ENCODE measurements around the gene MCAM.

MCAM gene

DNA sequence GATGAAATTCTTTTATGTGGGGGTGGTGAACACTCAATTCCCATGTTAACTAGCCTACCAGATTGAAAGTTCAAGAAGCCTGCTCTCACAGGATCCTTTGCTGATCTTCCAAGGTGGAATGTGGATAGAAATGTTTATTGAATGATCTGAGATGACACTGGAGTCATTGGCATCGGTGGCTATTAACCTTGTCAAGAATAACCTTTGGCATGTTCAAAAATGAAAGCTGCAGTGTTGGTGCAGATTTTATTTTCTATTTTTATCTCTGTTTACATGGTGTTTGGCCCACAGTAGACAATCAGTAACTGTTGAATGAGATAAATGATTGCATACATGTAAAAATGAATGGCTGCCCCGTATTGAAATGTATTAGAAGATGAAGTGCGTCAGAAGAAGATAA, 19.0 kb downstream of the MCAM start:
- no peak for TF ChIP-seq ZNF274 (IDR thresholded peaks at IDR 0.05; ENCODE audit: low read depth, low read length)
- H3K4me3 ChIP-seq (ENCODE audit: low read length): no peak overlapping the region

DNA sequence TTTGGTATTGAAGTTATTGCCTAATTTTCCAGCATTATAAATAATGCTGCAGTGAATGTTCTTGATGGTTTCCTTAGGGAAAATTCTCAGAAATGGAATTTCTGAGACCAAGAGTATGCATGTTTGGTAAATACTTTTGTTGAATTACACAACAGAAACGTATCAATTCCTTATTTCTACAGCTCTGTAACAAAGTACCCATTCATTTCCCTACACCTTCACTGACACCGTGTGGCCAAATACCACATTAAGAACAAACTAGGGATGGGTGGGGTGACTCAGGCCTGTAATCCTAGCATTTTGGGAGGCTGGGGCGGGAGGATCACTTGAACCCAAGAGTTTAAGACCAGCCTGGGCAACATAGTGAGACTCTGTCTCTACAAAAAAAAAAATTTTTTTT, 21.8 kb downstream of the MCAM start:
- no peak overlapping the region for H3K4me3 ChIP-seq (ENCODE audit: low read length)
- no peak for TF ChIP-seq ZNF274 (IDR thresholded peaks at IDR 0.05; ENCODE audit: low read depth, low read length)

DNA sequence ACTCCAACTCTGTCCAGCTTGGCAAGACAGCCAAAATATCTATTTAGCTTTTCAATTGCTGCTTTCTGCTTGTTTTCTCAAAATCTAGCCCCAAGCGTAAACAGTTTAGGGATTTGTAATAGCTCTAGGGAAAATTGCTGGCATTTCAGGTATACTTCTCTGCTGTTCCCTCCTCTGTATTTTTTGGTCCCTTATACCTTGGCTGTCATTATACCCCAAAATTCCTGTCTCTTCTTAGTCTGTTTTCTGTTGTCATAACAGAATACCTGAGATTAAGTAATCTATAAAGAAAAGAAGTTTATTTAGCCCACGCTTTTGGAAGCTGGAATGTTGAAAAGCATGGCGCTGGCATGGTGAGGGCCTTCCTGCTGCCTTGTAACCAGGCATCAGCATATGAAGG, 23.5 kb downstream of the MCAM start:
- no peak overlapping the region for H3K4me3 ChIP-seq (ENCODE audit: low read length)
- no peak for TF ChIP-seq ZNF274 (IDR thresholded peaks at IDR 0.05; ENCODE audit: low read depth, low read length)

DNA sequence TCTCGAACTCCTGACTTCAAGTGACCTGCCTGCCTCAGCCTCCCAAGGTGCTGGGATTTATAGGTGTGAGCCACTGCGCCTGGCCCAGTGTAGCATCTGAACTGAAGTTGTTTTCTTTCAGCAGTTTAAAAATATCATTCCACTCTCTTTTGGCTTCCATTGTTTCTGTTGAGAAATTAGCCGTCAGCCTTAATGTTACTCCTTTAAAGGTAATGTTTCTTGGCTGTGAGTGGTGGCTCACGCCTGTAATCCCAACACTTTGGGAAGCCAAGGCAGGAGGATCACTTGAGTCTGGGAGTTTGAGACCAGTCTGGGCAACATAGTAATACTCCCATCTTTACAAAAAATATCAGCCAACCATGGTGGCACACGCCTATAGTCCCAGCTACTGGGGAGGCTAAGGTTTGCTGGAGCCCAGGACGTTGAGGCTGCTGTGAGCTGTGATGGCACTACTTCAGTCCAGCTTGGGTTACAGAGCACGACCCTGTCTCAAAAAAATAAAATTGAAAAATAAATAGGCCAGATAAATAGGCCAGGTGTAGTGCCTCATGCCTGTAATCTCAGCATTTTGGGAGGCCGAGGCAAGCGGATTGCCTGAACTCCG, 25.9 kb downstream of the MCAM start:
- H3K4me3 ChIP-seq (ENCODE audit: low read length): no peak overlapping the region
- no peak for TF ChIP-seq ZNF274 (IDR thresholded peaks at IDR 0.05; ENCODE audit: low read depth, low read length)

DNA sequence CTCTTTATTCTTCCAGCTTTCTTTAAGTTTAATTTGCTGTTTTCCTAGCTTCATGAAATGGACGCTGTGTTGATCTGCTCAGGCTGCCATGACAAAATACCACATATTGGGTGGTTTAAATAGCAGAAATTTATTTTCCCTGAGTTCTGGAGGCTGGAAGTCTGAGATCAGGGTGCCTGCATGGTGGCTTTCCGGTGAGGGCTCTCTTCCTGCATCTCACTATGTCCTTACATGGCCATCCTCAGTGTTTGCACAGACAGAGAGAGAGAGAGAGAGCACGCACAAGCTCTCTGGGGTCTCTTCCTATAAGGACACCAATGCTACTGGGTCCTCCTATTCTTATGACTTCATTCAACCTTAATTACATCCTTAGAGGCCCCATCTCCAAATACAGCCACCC, 28.7 kb downstream of the MCAM start:
- no peak for TF ChIP-seq ZNF274 (IDR thresholded peaks at IDR 0.05; ENCODE audit: low read depth, low read length)
- no peak overlapping the region for H3K4me3 ChIP-seq (ENCODE audit: low read length)

DNA sequence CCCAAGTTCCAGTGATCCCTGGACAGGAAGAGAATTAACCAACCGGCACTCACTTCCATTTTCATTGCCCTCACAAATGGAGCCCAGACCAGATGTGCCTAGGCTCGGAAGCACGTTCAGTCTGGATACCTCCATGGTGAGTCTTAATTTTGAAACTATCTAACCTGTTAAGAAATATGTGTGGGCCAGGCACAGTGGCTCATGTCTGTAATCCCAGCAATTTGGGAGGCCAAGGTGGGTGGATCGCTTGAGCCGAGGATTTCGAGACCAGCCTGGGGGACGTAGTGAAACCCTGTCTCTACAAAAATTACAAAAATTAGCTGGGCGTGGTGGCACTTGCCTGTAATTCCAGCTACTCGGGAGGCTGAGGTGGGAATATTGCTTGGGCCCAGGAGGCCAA, 31.5 kb downstream of the MCAM start:
- no peak for TF ChIP-seq ZNF274 (IDR thresholded peaks at IDR 0.05; ENCODE audit: low read depth, low read length)
- no peak overlapping the region for H3K4me3 ChIP-seq (ENCODE audit: low read length)

DNA sequence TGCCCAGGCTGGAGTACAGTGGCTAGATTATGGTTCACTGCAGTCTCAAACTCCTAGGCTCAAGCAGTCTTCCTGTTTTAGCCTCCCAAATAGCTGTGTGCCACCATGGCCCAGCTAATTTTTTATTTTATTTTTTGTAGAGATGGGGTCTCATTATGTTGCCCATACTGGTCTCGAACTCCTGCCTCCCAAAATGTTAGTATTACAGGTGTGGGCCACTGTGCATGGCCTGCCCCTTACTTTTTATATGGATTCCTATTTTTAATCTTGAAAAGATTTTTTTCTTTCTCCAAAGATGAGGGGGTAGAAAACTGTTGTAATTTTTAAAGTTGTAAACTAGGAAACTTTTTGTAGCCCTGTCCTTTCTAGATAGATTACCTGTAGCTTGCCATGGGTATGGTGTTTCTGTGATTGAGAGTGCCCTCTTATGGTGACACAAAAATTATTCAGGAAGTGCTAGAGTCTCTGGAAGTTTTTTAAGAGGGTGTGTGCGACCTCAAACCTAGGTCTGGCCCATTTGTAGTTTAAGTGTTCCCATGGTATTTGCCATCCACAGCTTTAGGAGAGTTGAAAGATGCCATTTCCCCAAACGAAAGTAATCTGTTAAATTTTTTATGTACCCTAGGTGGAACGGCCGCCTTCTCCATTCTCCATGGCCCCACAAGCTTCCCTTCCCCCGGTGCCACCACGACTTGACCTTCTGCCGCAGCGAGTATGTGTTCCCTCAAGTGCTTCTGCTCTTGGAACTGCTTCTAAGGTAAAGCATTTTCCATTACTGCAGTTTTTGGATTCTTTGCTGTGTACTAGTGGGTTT, 32.4 kb downstream of the MCAM start:
- H3K4me3 ChIP-seq (ENCODE audit: low read length): no peak overlapping the region
- no peak for TF ChIP-seq ZNF274 (IDR thresholded peaks at IDR 0.05; ENCODE audit: low read depth, low read length)

DNA sequence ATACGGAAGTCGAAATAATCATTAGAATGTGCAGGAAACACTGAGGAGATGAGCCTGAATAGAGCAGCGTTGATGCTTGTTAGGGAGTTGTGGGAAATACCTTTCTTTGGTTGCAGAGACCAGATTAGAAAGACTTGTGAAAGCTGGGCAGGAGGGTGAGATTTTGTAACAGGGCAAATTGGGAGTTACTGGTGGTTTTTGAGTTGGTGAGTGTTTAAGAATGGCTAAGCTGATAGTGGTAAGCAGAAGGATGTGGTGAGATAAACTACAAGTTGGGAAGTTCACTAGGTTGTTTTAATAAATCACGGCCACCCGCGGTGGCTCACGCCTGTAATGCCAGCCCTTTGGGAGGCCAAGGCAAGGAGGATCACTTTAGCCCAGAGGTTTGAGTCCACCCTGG, 34.4 kb downstream of the MCAM start:
- no peak for TF ChIP-seq ZNF274 (IDR thresholded peaks at IDR 0.05; ENCODE audit: low read depth, low read length)
- H3K4me3 ChIP-seq (ENCODE audit: low read length): no peak overlapping the region

DNA sequence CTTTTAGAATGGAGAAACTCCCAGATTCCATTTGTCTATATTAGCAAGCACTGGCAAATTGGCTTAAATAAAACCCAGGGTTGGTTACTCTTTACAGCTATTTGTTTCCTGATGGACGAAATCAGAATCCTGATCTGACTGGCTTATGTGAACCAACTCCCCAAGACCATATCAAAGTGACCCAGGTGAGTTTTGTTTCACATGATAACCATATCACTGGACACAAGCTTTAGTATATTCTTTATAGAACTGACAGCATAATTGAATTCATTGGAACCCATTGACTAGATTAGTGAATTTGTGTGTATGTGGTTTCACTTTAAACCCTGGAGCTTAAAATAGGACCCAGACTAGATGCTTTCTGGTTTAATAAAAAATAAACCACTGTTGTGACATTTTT, 39.3 kb downstream of the MCAM start:
- TF ChIP-seq ZNF274 (IDR thresholded peaks at IDR 0.05; ENCODE audit: low read depth, low read length): no peak
- no peak overlapping the region for H3K4me3 ChIP-seq (ENCODE audit: low read length)

DNA sequence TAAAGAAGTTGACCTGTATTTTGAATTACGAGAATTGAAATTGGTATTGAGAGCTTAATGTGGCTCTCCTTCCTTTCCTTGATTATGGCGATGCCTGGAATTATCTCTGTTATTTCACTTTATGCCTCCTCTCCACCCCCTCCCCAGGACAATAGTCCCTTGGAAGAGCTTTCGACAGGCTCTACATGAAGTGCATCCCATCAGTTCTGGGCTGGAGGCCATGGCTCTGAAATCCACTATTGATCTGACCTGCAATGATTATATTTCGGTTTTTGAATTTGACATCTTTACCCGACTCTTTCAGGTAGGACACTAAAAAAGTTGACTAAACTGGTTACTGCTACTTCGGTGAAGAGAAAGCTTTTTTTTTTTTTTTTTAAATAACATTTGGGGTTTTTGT, 43.2 kb downstream of the MCAM start:
- TF ChIP-seq ZNF274 (IDR thresholded peaks at IDR 0.05; ENCODE audit: low read depth, low read length): no peak

DNA sequence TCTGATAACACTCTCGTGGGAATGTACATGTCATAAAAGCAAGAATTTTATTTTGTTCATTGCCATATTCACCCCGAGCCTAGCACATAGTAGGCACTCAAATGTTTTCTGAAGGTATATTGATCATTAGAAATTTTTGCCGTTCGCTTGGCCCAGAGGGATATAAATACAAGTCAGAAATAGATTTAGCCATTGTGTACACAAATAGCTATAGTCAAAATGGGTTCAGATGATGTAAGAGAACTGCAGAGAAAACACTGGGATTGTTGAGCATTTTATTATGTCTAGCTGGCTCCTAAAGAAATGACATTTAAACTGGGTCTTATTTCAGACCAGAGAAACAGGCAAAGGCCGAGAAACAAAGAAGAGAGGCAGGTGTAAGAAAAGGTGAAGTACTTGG, 49.3 kb downstream of the MCAM start:
- TF ChIP-seq ZNF274 (IDR thresholded peaks at IDR 0.05; ENCODE audit: low read depth, low read length): no peak
- no peak overlapping the region for H3K4me3 ChIP-seq (ENCODE audit: low read length)

More for the DNA sequence above, 43.2 kb downstream of the MCAM start:
- H3K4me3 ChIP-seq (ENCODE audit: low read length): no peak overlapping the region

DNA sequence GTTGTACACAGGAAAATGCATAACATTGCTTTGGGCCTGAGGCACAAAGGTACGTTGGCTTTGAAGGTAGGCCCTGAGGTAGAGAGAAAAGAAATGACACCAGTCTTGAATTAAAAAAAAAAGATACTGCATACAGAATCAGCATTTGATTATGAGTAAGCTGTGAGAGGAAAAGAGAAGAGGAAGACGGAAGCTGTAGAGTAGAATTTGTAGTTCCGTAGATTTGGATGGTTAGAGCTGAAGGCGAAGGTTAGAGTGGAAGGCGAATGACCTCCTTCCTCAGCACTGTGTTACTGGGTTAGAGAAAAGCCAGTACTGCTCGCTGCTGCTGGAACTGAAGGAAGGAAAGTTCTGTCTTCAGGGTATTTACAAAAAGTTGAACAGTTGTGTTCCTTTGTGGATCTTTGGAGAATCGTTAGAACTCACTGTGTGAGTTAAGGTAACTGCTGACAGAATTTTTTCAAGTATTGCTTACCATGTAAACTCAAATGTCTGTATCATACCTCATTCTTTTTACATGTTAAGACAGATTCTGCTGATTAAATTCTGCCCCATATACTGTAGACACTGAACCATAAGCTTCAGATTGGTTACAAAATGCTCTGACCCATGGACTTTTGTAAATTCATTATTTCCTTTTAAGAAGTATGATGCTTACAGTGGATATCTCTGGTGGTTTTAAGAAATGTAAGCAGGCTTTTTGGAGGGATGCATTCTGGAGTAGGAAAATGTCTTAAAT, 50.2 kb downstream of the MCAM start:
- H3K4me3 ChIP-seq (ENCODE audit: low read length): no peak overlapping the region
- no peak for TF ChIP-seq ZNF274 (IDR thresholded peaks at IDR 0.05; ENCODE audit: low read depth, low read length)

DNA sequence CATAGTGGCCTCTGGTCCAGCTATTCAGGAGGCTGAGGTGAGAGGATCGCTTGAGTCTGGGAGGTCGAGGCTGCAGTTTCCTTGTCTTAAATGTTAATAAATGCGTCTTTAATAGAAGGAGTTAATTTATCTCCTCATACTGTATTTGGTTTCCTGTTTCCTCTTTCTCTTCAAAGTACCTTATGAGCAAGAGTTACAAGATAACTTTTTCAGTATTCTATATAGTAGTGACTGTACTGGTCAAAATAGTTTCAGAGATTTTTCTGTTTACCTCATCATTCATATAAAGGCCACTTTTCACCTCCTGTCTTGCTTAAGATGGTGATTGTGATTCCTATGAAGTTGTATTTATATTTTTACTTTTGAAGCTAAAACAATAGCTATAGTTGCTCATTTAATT, 50.9 kb downstream of the MCAM start:
- no peak for TF ChIP-seq ZNF274 (IDR thresholded peaks at IDR 0.05; ENCODE audit: low read depth, low read length)
- no peak overlapping the region for H3K4me3 ChIP-seq (ENCODE audit: low read length)

DNA sequence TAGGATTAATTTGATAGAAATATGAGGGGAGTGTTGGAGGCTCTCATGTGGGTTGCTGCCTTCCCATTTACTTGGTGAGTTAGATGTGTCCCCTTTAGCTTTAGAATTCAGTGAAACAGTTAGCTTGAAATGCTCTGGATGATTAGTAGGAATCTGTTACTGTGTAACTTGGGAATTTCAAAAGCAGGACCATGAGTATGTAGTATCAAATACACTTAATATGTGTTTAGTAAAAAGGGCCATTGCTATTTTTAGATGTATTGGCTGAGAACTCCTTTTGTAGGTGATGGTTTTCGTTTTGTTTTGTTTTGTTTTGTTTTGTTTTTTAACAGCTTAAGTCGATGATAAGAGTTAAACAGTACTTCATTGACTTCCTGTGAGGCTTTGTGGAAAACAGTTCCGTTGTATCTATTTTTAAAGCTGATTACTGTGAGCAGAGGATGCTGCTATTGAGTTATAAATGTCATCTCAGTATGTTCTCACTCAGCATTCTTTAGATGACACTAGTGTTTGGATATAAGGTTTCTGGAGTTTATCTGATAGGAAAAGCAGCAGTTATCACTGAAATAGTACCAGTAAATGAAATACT, 53.5 kb downstream of the MCAM start:
- H3K4me3 ChIP-seq (ENCODE audit: low read length): no peak overlapping the region
- no peak for TF ChIP-seq ZNF274 (IDR thresholded peaks at IDR 0.05; ENCODE audit: low read depth, low read length)
